Stimulated activated CD8-positive, alpha-beta memory T cell treated with anti-CD3 and anti-CD28 coated beads, Interleukin-4, amount 100 ng/mL, for 48 hours (primary cell): ENCODE measurements around the gene CHAF1B.
"Not testable (repeated sequence)": the region's sequence is repeated elsewhere in the genome, so short reads cannot be mapped to it uniquely, and the experiment has no call there.

ENCODE experiments used
- DNase-seq: peaks from one replicate; pipeline ENCODE4 v3.0.0-alpha.2; 2020

CHAF1B gene

DNA sequence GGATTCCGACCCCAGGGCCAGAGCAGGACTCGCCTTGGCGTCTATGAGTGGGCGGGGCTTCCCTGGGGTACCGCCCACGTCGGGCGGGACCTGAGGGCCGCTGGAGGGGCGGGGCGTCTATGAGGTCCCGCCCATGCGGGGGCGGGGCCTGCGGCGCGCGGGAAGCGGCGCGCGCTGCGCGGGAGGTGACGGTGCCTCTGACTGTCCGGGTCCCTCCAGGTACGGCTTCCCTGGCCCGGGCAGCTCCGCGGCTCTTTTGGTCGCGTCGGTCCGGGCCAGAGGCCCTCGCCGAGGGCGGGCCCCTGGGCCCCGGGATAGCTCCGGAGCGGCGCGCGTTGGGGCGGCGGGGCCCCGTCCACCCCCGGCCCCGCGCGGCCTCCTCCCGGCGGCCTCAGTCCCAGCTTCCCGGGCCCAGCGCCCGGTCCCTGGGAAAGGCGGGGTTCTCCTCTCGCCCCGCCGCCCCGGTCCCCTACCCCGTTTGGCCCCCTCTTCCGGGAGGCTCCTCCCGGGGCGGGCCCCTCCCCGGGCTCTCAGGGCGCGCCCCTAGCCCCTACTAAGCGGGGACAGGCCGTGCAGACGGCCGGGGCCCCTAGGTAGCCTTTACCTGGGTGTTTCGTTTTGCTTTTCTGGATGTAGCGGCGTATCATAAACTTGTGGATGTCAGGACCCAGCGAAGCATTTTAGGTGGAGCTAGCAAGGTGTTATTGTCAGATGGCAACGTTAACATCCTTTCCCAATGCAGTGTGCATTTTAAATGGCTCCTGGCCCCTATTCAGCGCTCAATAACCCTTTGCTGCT, at the start of gene CHAF1B:
Gene CHAF1B, plus strand, starts transcription at position 160 of the 798 bp plus-strand sequence. CDS start 745 bp downstream, outside the sequence.
- peak; percentile 90 for DNase-seq

DNA sequence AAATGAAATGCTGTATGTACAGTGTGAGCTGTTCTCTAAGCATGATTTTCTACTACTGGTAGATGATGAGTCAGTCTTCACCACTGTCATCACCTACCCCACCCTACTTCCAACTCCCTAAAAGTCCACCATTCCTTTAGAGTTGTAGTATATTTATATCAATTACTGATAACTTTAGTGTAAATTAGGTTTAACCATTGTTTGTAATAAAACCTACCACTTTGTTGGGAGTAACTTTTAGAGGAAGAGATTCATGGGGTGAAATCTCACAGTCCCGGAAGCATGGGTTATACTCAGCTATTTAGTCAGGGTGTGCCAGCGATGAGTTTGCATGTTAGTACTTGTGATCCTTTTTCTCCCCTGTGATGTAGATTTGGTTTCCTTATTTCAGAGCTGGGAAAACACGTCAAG, 48.1 kb upstream of the CHAF1B start:
- no peak for DNase-seq

DNA sequence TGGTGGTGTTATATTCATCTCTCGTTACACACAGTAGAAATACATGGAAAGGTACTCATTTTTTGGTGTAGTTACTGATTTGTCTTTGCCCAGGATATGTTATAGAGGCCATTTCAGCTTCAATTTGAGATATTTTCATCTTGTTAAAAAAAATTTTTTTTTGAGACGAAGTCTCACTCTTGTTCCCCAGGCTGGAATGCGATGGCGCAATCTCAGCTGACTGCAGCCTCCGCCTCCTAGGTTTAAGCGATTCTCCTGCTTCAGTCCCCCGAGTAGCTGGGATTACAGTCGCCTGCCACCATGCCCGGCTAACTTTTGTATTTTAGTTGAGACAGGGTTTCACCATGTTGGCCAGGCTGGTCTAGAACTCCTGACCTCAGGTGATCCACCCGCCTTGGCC, 46.2 kb upstream of the CHAF1B start:
- no peak for DNase-seq

DNA sequence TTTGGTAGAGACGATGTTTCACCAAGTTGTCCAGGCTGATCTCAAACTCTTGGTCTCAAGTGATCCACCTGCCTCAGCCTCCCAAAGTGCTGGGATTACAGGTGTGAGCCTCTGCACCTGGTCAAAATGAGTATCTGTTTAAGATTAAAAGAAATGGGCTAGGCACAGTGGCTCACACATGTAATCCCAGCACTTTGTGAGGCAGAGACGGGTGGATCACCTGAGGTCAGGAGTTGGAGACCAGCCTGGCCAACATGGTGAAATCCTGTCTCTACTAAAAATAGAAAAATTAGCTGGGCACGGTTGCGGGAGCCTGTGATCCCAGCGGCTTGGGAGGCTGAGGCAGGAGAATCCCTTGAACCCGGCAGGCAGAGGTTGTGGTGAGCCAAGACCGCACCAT, 42.6 kb upstream of the CHAF1B start:
- not testable (repeated sequence) for DNase-seq

DNA sequence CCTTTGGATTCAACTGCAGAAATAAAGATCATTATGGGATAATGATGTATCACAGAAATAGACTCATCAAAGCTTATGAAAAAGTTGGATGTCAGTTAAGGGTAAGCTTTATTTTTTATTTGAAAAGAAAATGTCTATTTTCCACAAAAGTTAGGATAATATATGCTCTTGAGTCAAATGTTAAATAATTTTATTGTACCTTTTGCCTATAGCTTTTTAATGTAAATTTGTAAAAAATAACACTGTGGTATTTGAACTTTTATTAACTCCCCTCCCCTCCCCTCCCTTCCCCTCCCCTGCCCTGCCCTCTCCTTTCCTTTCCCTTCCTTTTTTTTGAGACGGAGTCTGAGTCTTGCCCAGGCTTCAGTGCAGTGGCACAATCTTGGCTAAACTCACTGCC, 40.3 kb upstream of the CHAF1B start:
- no peak for DNase-seq

DNA sequence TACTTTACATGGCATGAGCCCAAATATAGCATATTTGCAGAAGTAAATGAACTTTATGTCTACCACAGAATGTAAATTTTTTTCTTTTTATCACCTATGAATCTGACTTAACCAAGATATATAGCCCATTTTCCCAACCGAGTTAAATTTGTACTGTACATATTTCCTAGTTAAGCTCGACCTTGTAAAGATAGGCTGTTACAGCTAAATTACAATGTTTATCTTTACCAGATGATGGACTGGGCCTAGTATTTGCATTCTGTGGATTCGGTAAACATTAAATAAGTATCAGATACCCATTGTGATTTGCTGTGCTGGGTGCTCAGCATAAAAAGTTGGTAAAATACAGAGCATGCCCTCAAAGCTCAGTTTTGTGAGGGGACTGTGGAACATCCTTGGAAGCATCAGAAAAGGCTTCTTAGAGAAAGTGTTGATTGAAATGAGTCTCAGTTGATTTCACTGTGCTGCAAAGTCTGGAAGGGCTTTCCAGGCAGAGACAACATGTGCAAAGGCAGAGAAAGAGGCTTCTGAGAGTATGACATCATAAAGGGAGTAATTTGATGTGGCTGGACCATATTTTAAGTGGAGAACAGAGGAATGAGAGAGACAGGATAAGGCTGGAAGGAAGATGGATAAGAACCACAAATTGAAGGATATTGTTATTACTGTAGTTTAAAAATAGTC, 37.8 kb upstream of the CHAF1B start:
- DNase-seq: no peak

DNA sequence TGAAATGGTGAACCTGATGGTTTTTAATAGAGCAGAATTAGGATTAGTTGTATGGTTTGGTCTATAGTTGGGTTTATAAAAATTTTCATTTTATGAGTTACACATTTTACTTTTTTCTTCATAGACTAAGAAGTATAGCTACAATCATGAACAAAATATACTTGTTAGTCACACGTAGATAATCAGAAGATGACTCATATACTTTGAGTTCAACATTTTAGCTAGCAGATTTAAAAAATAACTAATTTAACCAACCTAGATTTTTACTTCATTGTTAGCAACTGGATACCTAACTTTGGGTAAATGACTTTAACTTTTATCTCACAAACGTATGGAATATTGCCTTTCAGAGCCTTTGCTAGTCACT, 37.2 kb upstream of the CHAF1B start:
- no peak for DNase-seq

DNA sequence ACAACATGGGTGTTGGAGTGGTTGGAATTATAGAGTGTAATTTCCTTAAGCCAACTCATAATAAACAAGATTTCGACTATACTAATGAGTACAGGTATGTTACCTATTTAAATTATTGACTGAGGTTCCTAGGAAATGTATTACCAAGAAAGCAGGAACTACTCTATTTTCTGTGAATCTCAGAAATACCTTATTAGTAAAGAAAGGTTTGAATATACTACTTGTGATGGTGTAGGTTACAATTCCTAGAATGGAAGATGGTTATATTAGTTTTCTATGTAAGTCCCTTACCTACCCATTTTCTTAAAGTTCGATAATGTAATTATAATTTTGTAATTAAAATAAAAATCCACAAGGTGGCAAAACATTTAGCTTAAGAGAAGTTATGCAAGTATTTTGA, 35.9 kb upstream of the CHAF1B start:
- DNase-seq: no peak

DNA sequence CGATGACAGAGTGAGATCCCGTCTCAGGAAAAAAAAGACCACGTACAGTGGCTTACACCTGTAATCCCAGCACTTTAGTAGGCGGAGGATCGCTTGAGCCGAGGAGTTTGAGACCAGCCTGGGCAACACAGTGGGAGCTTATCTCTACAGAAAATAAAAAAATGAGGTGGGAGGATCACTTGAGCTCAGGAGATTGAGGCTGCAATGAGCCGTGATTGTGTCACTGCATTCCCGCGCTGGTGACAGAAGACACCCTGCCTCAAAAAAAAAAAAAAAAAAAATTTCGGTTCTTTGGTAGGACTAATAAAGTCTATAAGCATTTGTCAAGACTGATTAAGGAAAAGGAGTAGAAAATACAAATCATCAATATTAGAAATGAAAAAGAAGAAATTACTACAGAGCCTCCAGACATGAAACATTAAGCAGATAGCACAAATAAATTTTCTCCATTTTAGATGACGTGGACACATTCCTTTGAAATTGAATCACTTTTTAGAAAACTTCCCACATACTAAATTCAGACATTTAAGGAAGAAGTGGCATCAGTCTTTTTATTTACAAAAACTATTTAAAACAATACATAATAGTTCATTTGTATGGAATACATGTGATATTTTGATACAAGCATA, 34.8 kb upstream of the CHAF1B start:
- no peak for DNase-seq

DNA sequence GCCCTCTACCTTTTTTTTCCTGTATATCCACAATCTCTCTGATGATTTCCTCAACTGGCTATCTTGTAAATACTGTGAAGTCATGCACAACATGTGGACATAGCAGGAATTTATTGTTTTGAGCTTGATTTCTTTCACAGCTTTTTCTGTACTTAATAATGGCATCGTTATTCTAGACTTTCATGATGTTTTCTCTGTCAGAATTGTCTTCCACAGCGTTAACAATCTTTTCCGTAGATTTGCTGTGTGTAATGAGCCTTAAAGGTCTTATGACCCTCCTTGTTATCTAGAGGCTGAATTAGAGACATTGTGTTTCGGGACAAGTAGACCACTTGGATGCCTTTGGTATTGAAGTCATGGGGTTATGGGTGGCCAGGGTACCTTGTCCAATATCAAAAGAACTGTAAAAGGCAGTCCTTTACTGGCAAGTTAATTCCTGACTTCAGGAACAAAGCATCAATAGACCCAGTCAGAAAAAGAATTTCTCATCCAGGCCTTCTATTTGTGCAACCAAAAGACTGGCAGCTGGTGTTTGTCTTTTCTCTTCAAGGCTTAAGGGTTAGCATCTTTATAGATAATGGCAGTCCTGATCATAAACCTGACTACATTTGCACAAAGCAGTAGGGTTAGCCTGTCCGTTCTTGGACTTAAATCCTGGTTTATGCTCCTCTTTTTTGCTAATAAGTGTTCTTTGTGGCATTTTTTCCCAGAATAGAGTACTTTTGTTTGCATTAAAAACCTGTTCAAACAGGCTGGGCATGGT, 30.1 kb upstream of the CHAF1B start:
- no peak for DNase-seq

DNA sequence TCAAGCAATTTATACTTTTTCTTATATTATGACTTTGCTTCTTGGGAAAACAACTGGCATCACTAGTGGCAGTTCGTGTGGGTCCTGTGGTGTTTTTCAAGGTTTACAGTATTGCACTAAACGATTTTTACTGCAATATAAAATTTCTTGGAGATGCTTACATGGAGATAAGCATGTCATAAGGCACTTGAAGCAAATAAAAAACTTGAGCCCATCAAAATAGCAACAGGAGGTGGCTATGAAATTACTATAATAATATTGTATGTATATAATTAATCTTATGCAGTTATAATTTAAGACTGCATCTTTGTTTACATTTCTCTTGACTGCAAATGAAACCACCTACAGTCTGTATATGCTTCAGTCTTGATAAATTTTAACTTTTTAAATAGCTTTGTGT, 29.3 kb upstream of the CHAF1B start:
- no peak for DNase-seq

DNA sequence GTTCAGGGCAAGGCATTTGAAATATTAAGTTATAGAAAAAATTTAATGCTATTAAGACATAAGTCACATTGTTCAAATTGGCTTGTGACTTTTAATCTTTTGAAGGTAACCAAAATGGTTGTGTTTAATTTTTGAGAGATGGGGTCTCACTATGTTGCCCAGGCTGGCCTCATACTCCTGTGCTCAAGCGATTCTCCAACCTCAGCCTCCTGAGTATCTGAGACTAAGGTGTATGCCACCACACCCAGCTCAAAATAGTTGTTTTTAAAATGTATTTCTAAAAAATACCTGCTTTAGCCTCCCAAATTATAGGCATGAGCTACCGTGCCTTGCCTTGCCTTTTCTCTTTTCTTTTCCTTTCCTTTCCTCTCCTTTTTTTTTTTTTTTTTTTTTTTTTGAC, 26.0 kb upstream of the CHAF1B start:
- DNase-seq: no peak

DNA sequence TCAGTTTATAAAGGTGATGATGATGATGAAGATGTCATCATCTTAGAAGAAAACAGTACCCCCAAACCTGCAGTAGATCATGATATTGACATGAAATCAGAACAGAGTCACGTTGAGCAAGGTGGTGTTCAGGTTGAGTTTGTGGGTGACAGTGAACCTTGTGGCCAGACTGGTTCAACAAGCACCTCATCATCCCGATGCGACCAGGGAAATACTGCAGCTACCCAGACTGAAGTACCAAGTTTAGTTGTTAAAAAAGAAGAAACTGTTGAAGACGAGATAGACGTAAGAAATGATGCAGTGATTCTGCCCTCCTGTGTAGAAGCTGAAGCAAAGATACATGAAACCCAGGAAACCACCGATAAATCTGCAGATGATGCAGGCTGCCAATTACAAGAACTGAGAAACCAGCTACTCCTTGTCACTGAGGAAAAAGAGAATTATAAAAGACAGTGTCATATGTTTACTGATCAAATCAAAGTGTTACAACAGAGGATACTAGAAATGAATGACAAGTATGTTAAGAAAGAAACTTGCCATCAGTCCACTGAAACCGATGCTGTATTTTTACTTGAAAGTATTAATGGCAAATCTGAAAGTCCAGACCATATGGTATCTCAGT, 16.0 kb upstream of the CHAF1B start:
- no peak for DNase-seq

DNA sequence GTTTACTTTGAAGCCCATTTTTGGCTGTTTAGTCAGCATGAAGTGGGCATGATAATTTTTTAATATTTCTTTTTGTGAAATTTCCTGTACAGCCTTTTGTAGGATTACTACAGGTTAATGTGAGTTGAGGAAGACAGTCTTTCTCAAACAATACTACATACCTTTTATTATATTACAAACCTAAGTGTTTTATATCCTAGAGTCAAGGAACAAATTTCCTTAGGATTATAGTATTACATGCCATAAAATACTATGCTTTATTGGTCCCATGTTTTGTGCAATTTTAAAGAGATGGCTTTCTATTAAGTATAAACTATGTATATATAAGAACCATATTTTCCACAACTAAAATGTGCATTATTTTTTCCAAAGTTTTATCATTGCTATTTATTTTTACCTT, 9.2 kb upstream of the CHAF1B start:
- no peak for DNase-seq

DNA sequence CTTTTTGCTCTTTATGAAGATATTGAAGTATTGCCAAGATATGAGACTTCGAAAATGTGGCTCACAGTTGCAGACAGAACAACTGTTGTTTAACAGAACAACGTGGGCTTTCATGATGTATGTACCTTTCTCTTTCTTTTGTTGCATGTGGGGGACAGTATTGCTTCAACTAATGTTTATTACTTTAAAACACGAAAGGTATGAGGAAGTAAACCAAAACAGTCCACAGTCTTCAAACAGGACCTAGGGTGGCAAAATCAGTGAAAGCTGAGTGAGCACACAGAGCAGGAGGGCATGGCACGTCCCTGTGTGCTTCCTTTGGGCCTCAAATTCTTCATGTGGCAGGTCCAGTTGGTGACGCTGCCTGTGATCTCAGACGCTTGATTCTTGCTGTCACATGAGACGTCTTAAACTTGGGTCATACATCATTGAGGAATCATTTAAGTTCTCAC, 7.8 kb upstream of the CHAF1B start:
- DNase-seq: no peak

DNA sequence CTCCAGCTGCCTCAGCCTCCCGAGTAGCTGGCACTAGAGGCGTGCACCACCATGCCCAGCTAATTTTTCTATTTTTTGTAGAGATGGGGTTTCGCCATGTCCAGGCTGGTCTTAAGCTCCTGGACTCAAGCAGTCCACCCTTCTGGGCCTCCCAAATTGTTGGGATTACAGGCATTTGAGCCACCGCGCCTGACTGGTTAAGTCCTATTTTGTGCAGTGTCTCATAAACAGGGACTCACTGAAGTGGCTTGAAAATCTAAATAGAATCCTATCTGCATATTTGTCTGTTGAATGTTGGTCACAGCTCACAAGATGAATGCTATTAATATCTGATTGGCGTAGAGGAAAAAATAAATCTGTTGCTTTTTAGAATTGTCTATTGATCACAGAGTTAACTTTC, 5.9 kb upstream of the CHAF1B start:
- DNase-seq: no peak

DNA sequence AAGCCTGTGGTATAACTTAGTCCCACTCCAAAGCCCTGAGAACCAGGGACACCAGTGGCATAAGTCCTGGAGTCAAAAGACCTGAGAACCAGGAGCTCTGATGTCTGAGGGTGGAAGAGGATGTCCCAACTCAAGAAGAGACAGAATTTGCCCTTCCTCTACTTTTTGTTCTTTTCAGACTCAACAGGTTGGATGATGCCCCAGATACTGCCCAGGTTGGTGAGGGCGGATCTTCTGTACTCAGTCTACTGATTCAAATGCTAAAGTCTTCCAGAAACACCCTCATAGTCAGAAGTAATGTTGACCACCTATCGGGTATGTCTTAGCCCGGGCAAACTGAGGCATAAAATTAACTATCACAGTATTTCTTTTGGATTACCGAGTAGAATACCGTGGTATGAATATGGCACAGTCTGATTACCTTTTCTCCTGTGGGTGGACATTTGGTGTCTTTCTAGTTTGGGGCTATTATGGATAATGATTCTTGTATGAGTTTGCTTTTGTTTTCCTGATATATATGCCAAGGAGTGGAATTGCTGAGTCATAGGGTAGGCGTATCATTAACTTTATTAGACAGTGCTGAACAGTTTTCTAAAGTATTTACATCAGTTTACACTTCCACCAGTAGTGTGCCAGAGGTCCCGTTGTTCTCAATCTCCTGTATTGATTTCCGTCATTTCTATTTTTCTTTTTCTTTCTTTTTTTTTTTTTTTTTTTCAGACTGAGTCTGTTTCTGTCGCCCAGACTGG, 3.2 kb upstream of the CHAF1B start:
- no peak for DNase-seq

DNA sequence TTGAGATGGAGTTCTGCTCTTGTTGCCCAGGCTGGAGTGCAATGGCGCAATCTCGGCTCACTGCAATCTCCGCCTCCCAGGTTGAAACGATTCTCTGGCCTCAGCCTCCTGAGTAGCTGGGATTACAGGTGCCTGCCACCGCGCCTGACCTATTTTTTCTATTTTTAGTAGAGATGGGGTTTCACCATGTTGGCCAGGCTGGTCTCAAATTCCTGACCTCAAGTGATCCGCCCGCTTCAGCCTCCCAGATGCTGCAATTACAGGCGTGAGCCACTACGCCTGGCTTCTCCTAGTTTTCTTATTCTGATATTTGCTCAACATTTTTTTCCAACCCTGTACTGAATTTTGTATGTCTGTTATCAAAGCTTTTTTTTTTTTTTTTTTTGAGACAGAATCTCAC, 2.5 kb upstream of the CHAF1B start:
- not testable (repeated sequence) for DNase-seq

DNA sequence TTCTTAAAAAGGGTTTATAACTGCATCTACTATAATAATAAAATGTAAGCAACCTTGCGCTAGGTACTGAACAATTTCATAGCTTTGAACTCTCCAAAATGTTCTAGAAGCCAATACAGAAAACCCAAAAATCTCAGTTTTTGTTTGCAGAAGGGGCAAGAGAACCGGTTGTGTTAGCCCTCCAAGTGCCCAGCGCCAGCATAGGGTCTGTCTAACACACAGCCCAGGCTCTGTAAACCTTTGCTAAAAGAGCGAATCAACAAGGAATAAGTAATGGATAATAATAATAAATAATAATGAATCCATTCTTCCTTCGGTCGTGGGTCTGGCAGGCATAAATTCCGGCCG, 333 bp upstream of the CHAF1B start:
- no peak for DNase-seq

DNA sequence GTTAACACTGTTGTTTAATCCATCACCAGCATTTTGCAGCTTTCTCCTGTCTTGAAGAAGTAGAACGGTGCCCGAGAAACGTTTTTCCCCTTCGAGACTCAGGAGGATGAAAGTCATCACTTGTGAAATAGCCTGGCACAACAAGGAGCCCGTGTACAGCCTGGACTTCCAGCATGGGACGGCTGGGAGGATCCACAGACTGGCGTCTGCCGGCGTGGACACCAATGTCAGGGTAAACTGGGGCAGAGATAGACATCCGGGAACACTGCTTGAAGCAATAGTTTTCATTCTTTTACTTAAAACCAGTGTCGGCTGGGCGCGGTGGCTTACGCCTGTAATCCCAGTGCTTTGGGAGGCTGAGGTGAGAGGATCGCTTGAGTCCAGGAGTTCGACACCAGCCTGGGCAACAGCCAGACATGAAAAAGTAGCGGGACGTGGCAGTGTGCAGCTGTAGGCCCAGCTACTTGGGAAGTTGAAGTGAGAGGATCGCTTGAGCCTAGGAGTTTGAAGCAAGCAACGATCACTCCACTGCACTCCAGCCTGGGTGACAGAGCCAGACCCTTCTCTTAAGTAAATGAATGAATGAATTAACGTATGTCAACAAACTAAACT, 945 bp downstream of the CHAF1B start:
- DNase-seq: no peak

DNA sequence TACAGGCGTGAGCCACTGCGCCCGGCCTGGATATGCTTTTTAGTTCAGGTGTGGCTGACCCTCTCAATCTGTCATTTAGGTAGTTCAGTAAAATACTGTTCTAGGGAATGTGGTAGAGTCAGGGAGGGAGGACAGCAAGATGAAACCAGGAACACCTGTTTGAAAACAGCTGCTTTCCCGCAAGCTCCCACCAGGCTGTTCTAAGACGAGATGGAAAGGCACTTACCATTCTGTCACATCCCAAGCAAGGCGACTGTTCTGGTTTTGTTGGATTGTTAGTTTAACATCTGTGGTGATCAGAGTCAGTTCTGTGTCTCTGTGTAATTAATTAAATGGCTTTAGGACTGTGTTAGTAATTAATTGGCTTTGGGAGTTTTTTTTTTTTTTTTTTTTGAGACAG, 2.9 kb downstream of the CHAF1B start:
- no peak for DNase-seq

DNA sequence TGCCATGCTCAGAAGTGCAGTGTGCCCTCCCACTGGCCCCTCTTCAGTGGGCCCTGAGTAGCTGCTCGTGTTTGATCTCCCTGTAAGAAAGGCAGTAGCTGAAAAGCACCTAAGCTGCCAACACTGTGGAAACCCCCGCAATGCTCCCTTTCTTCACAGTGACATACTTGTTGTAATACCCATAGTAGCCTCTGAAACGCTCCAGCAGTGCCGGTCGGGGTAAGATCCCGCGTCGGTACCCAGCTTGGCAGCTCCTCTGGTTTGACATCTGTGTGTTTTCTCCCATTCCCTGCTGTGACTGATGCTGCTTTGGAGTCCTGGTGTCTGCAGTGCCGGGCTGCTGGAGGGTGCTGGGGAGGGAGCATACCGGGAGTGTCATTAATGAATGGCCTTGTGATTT, 3.6 kb downstream of the CHAF1B start:
- no peak for DNase-seq
